ENCODE data around the gene DAZAP1. TPM values are rescaled to one million over a fixed set of nuclear protein-coding genes. Genes with fewer than 3 reads are reported as not detected.

The DAZAP1 gene
- total and polyA plus RNA-seq, 7 experiments from 2014 or later, result 5.0 to 227 (median 138) TPM

GRCh38 chr19:1369214-1369805 is 38.1 kb upstream of the DAZAP1 start:
- Mint-ChIP-seq H3K4me3 (no peak overlapping the region), H3K27ac (no peak overlapping the region), H3K9me3 (no peaks in the 10 kb centered on the region), H3K4me1 (peaks cover 3 to 8% (median 4%) of the 10 kb centered on the region in 7 donors), H3K27me3 (no peaks in the 10 kb centered on the region), H3K36me3 (peaks cover 0 to 13% (median 0%) of the 10 kb centered on the region in 5 donors)
- no peaks in the 10 kb centered on the region for H3K27me3 ChIP-seq (ENCODE audit: control insufficient read depth in 2 of 2, insufficient read depth in 2 of 2, low read length in 2 of 2)
- ATAC-seq, result no peak
- H3K36me3 ChIP-seq (ENCODE audit: control insufficient read depth in 2 of 3, insufficient read depth in 3 of 3, low read length in 3 of 3), result peaks cover 0 to 63% (median 0%) of the 10 kb centered on the region in 3 experiments
- ChIA-PET POLR2A (no interaction called here), CTCF (no interaction called here)
- H3K9me3 ChIP-seq (ENCODE audit: control insufficient read depth in 2 of 3, low read length in 3 of 3), result no peaks in the 10 kb centered on the region
- no peak for DNase-seq
- no peak overlapping the region for H3K4me3 ChIP-seq (ENCODE audit: low read length)
- no peak overlapping the region for H3K27ac ChIP-seq (ENCODE audit: low read depth, low read length)
- no peaks in the 10 kb centered on the region for H3K4me1 ChIP-seq (ENCODE audit: control insufficient read depth in 2 of 2, insufficient read depth in 2 of 2, low read length in 2 of 2)
- intact Hi-C loops (cut with micrococcal nuclease), result no loop called here

GRCh38 chr19:1370579-1371361 is 36.6 kb upstream of the DAZAP1 start:
- intact Hi-C loops (cut with micrococcal nuclease), result no loop called here
- DNase-seq (no peak), ATAC-seq (no peak)
- Histone ChIP-seq H3K4me1 (ENCODE audit: control insufficient read depth in 2 of 2, insufficient read depth in 2 of 2, low read length in 2 of 2) (no peaks in the 10 kb centered on the region), H3K27me3 (ENCODE audit: control insufficient read depth in 2 of 2, insufficient read depth in 2 of 2, low read length in 2 of 2) (no peaks in the 10 kb centered on the region), H3K36me3 (ENCODE audit: control insufficient read depth in 2 of 3, insufficient read depth in 3 of 3, low read length in 3 of 3) (peaks cover 0 to 62% (median 0%) of the 10 kb centered on the region in 3 experiments), H3K27ac (ENCODE audit: low read depth, low read length) (no peak overlapping the region), H3K4me3 (ENCODE audit: low read length) (no peak overlapping the region), H3K9me3 (ENCODE audit: control insufficient read depth in 2 of 3, low read length in 3 of 3) (no peaks in the 10 kb centered on the region)
- H3K4me3 Mint-ChIP-seq, result no peak overlapping the region
- no peaks in the 10 kb centered on the region for H3K9me3 Mint-ChIP-seq
- H3K27ac Mint-ChIP-seq, result no peak overlapping the region
- ChIA-PET CTCF (no interaction called here), POLR2A (no interaction called here)
- H3K4me1 Mint-ChIP-seq, result peaks cover 0 to 2% (median 0%) of the 10 kb centered on the region in 7 donors
- H3K36me3 Mint-ChIP-seq, result peaks cover 0 to 15% (median 0%) of the 10 kb centered on the region in 5 donors
- no peaks in the 10 kb centered on the region for H3K27me3 Mint-ChIP-seq

GRCh38 chr19:1373042-1373533 is 34.3 kb upstream of the DAZAP1 start:
- H3K27me3 ChIP-seq (ENCODE audit: control insufficient read depth in 2 of 2, insufficient read depth in 2 of 2, low read length in 2 of 2), result no peaks in the 10 kb centered on the region
- Mint-ChIP-seq H3K27me3 (no peaks in the 10 kb centered on the region), H3K9me3 (no peaks in the 10 kb centered on the region), H3K4me3 (no peak overlapping the region), H3K36me3 (peaks cover 0 to 15% (median 0%) of the 10 kb centered on the region in 5 donors), H3K27ac (no peak overlapping the region), H3K4me1 (peaks cover 0 to 4% (median 0%) of the 10 kb centered on the region in 7 donors)
- H3K4me1 ChIP-seq (ENCODE audit: control insufficient read depth in 2 of 2, insufficient read depth in 2 of 2, low read length in 2 of 2), result no peaks in the 10 kb centered on the region
- DNase-seq (no peak), ATAC-seq (no peak)
- H3K9me3 ChIP-seq (ENCODE audit: control insufficient read depth in 2 of 3, low read length in 3 of 3), result no peaks in the 10 kb centered on the region
- POLR2A ChIA-PET, result interaction anchor here (0.6 kb wide), 1 partner anchor 100 kb away, joined by 3 read pairs; no protein-coding TSS in a partner anchor
- H3K4me3 ChIP-seq (ENCODE audit: low read length), result no peak overlapping the region
- no peak overlapping the region for H3K27ac ChIP-seq (ENCODE audit: low read depth, low read length)
- CTCF ChIA-PET, result interaction anchor here (1.1 to 1.7 kb wide), 2 partner anchors 104 to 129 kb away, joined by 4 to 8 read pairs; partner anchors contain the start of gene CIRBP
- intact Hi-C loops (cut with micrococcal nuclease), result no loop called here
- H3K36me3 ChIP-seq (ENCODE audit: control insufficient read depth in 2 of 3, insufficient read depth in 3 of 3, low read length in 3 of 3), result peaks cover 0 to 54% (median 0%) of the 10 kb centered on the region in 3 experiments

GRCh38 chr19:1373534-1374249 is 33.7 kb upstream of the DAZAP1 start:
- peaks cover 0 to 54% (median 0%) of the 10 kb centered on the region in 3 experiments for H3K36me3 ChIP-seq (ENCODE audit: control insufficient read depth in 2 of 3, insufficient read depth in 3 of 3, low read length in 3 of 3)
- H3K9me3 Mint-ChIP-seq, result no peaks in the 10 kb centered on the region
- DNase-seq (no peak), ATAC-seq (no peak)
- H3K27me3 Mint-ChIP-seq, result no peaks in the 10 kb centered on the region
- H3K27me3 ChIP-seq (ENCODE audit: control insufficient read depth in 2 of 2, insufficient read depth in 2 of 2, low read length in 2 of 2), result no peaks in the 10 kb centered on the region
- POLR2A ChIA-PET, result no interaction called here
- intact Hi-C loops (cut with micrococcal nuclease), result no loop called here
- no peak overlapping the region for H3K4me3 ChIP-seq (ENCODE audit: low read length)
- CTCF ChIA-PET, result no interaction called here
- H3K4me1 ChIP-seq (ENCODE audit: control insufficient read depth in 2 of 2, insufficient read depth in 2 of 2, low read length in 2 of 2), result no peaks in the 10 kb centered on the region
- no peaks in the 10 kb centered on the region for H3K9me3 ChIP-seq (ENCODE audit: control insufficient read depth in 2 of 3, low read length in 3 of 3)
- peaks cover 0 to 4% (median 0%) of the 10 kb centered on the region in 7 donors for H3K4me1 Mint-ChIP-seq
- H3K4me3 Mint-ChIP-seq, result no peak overlapping the region
- no peak overlapping the region for H3K27ac Mint-ChIP-seq
- H3K36me3 Mint-ChIP-seq, result peaks cover 0 to 15% (median 0%) of the 10 kb centered on the region in 5 donors
- H3K27ac ChIP-seq (ENCODE audit: low read depth, low read length), result no peak overlapping the region

GRCh38 chr19:1374250-1374577 is 33.2 kb upstream of the DAZAP1 start:
- Mint-ChIP-seq H3K36me3 (peaks cover 0 to 15% (median 0%) of the 10 kb centered on the region in 5 donors), H3K27me3 (no peaks in the 10 kb centered on the region), H3K4me3 (no peak overlapping the region), H3K4me1 (peaks cover 0 to 4% (median 0%) of the 10 kb centered on the region in 7 donors), H3K27ac (no peak overlapping the region), H3K9me3 (no peaks in the 10 kb centered on the region)
- no peak for DNase-seq
- H3K4me3 ChIP-seq (ENCODE audit: low read length), result no peak overlapping the region
- H3K27ac ChIP-seq (ENCODE audit: low read depth, low read length), result no peak overlapping the region
- CTCF ChIA-PET, result no interaction called here
- H3K9me3 ChIP-seq (ENCODE audit: control insufficient read depth in 2 of 3, low read length in 3 of 3), result no peaks in the 10 kb centered on the region
- no peaks in the 10 kb centered on the region for H3K27me3 ChIP-seq (ENCODE audit: control insufficient read depth in 2 of 2, insufficient read depth in 2 of 2, low read length in 2 of 2)
- no peaks in the 10 kb centered on the region for H3K4me1 ChIP-seq (ENCODE audit: control insufficient read depth in 2 of 2, insufficient read depth in 2 of 2, low read length in 2 of 2)
- intact Hi-C loops (cut with micrococcal nuclease), result no loop called here
- POLR2A ChIA-PET, result no interaction called here
- ATAC-seq, result no peak
- peaks cover 0 to 50% (median 0%) of the 10 kb centered on the region in 3 experiments for H3K36me3 ChIP-seq (ENCODE audit: control insufficient read depth in 2 of 3, insufficient read depth in 3 of 3, low read length in 3 of 3)

GRCh38 chr19:1376415-1376805 is 31.0 kb upstream of the DAZAP1 start:
- no peak overlapping the region for H3K27ac Mint-ChIP-seq
- DNase-seq (no peak), ATAC-seq (no peak)
- CTCF ChIA-PET, result interaction anchor here (0.8 kb wide), 1 partner anchor 158 kb away, joined by 3 read pairs; no protein-coding TSS in a partner anchor
- POLR2A ChIA-PET, result interaction anchor here (0.7 kb wide), 1 partner anchor 12 kb away, joined by 4 read pairs; no protein-coding TSS in a partner anchor
- H3K36me3 Mint-ChIP-seq, result peaks cover 0 to 11% (median 0%) of the 10 kb centered on the region in 5 donors
- H3K27ac ChIP-seq (ENCODE audit: low read depth, low read length), result no peak overlapping the region
- intact Hi-C loops (cut with micrococcal nuclease), result no loop called here
- H3K4me3 Mint-ChIP-seq, result no peak overlapping the region
- H3K4me1 Mint-ChIP-seq, result peaks cover 0 to 4% (median 0%) of the 10 kb centered on the region in 7 donors
- H3K9me3 ChIP-seq (ENCODE audit: control insufficient read depth in 2 of 3, low read length in 3 of 3), result no peaks in the 10 kb centered on the region
- no peaks in the 10 kb centered on the region for H3K4me1 ChIP-seq (ENCODE audit: control insufficient read depth in 2 of 2, insufficient read depth in 2 of 2, low read length in 2 of 2)
- H3K36me3 ChIP-seq (ENCODE audit: control insufficient read depth in 2 of 3, insufficient read depth in 3 of 3, low read length in 3 of 3), result peaks cover 0 to 28% (median 0%) of the 10 kb centered on the region in 3 experiments
- no peaks in the 10 kb centered on the region for H3K9me3 Mint-ChIP-seq
- no peak overlapping the region for H3K4me3 ChIP-seq (ENCODE audit: low read length)
- no peaks in the 10 kb centered on the region for H3K27me3 Mint-ChIP-seq
- H3K27me3 ChIP-seq (ENCODE audit: control insufficient read depth in 2 of 2, insufficient read depth in 2 of 2, low read length in 2 of 2), result no peaks in the 10 kb centered on the region

Measured in naive thymus-derived CD4-positive, alpha-beta T cell (primary cell).